Hematopoietic multipotent progenitor cell treated with erythropoietin and hydrocortisone succinate and interleukin-3 and kit ligand, for 17 days (in vitro differentiated cells): Measurements from ENCODE around the gene GALNTL6.
"Not testable (repeated sequence)": the region's sequence is repeated elsewhere in the genome, so short reads cannot be mapped to it uniquely, and the experiment has no call there.

ENCODE experiments used
- DNase-seq: peaks from one replicate; pipeline ENCODE4 v3.0.0-alpha.2; 2015; ENCODE audit warnings: low spot score

The GALNTL6 gene

GRCh38 chr4:173019664-173020063, 1206.5 kb downstream of the GALNTL6 start:
- no peak for DNase-seq

- DNase-seq, result not testable (repeated sequence)
Observed at GRCh38 chr4:173021746-173022573, 1208.8 kb downstream of the GALNTL6 start.

- DNase-seq, result no peak
Observed at GRCh38 chr4:173024203-173024602, 1211.0 kb downstream of the GALNTL6 start.

GRCh38 chr4:173025131-173025530, 1211.9 kb downstream of the GALNTL6 start:
- DNase-seq, result peak; percentile 24

- no peak for DNase-seq
Observed at GRCh38 chr4:173037242-173037641, 1224.0 kb downstream of the GALNTL6 start.

GRCh38 chr4:173038192-173038896, 1225.1 kb downstream of the GALNTL6 start:
- DNase-seq, result no peak

GRCh38 chr4:173039617-173040577, 1226.7 kb downstream of the GALNTL6 start:
- DNase-seq, result no peak

GRCh38 chr4:173041482-173041881, 1228.3 kb downstream of the GALNTL6 start:
- no peak for DNase-seq

GRCh38 chr4:173042139-173042538, 1228.9 kb downstream of the GALNTL6 start:
- DNase-seq, result not testable (repeated sequence)

- no peak for DNase-seq
Observed at GRCh38 chr4:173044340-173044739, 1231.1 kb downstream of the GALNTL6 start.

GRCh38 chr4:173045571-173045970, 1232.4 kb downstream of the GALNTL6 start:
- DNase-seq, result no peak

GRCh38 chr4:173046144-173046543, 1232.9 kb downstream of the GALNTL6 start:
- no peak for DNase-seq

- no peak for DNase-seq
Observed at GRCh38 chr4:173046818-173047217, 1233.6 kb downstream of the GALNTL6 start.

GRCh38 chr4:173051232-173051631, 1238.0 kb downstream of the GALNTL6 start:
- no peak for DNase-seq

GRCh38 chr4:173051716-173052115, 1238.5 kb downstream of the GALNTL6 start:
- DNase-seq, result no peak

- DNase-seq, result no peak
Observed at GRCh38 chr4:173052439-173052838, 1239.2 kb downstream of the GALNTL6 start.

- no peak for DNase-seq
Observed at GRCh38 chr4:173056271-173056670, 1243.1 kb downstream of the GALNTL6 start.

- DNase-seq, result no peak
Observed at GRCh38 chr4:173056710-173057109, 1243.5 kb downstream of the GALNTL6 start.

- DNase-seq, result no peak
Observed at GRCh38 chr4:173057442-173057841, 1244.2 kb downstream of the GALNTL6 start.

GRCh38 chr4:173057901-173058300, 1244.7 kb downstream of the GALNTL6 start:
- no peak for DNase-seq

- no peak for DNase-seq
Observed at GRCh38 chr4:173061160-173061559, 1248.0 kb downstream of the GALNTL6 start.

GRCh38 chr4:173073939-173074500, 1260.8 kb downstream of the GALNTL6 start:
- no peak for DNase-seq
